ENCODE results near the gene CASQ2.

GRCh38 chr1:115791816-115792215 lies 23.3 kb upstream of the CASQ2 start:
- TF ChIP-seq CTCF (IDR thresholded peaks at IDR 0.05) (no peak), ZFX (IDR thresholded peaks at IDR 0.05; ENCODE audit: borderline replicate concordance) (no peak)
